ENCODE data around the gene GRB7.
A peak's percentile ranks its signal among the peaks of the same experiment; 100 is the strongest.
"Not testable (repeated sequence)": the region's sequence is repeated elsewhere in the genome, so short reads cannot be mapped to it uniquely, and the experiment has no call there.

Gene GRB7

GRCh38 chr17:39753514-39754160 lies 15.9 kb downstream of the GRB7 start:
- DNase-seq = no peak

- peak; percentile 98 for DNase-seq
These were observed 16.6 kb downstream of the GRB7 start for GRCh38 chr17:39754161-39754957.

- DNase-seq = peak; percentile 46
These were observed 17.3 kb downstream of the GRB7 start for GRCh38 chr17:39754958-39755553.

GRCh38 chr17:39755554-39756379 lies 18.0 kb downstream of the GRB7 start:
- DNase-seq = no peak

GRCh38 chr17:39756380-39757079 lies 18.8 kb downstream of the GRB7 start:
- DNase-seq = no peak

- DNase-seq = no peak
These were observed 19.5 kb downstream of the GRB7 start for GRCh38 chr17:39757176-39757662.

GRCh38 chr17:39757931-39758873 lies 20.5 kb downstream of the GRB7 start:
- DNase-seq = no peak

- DNase-seq = no peak
These were observed 21.5 kb downstream of the GRB7 start for GRCh38 chr17:39759204-39759603.

- no peak for DNase-seq
These were observed 24.2 kb downstream of the GRB7 start for GRCh38 chr17:39761861-39762496.

GRCh38 chr17:39763051-39763820 lies 25.5 kb downstream of the GRB7 start:
- no peak for DNase-seq

- not testable (repeated sequence) for DNase-seq
These were observed 26.4 kb downstream of the GRB7 start for GRCh38 chr17:39764171-39764570.

- DNase-seq = no peak
These were observed 27.4 kb downstream of the GRB7 start for GRCh38 chr17:39765175-39765574.

GRCh38 chr17:39765766-39766165 lies 28.0 kb downstream of the GRB7 start:
- DNase-seq = no peak

- DNase-seq = no peak
These were observed 29.4 kb downstream of the GRB7 start for GRCh38 chr17:39767147-39767546.

- no peak for DNase-seq
These were observed 32.3 kb downstream of the GRB7 start for GRCh38 chr17:39769974-39770587.

GRCh38 chr17:39772415-39772814 lies 34.7 kb downstream of the GRB7 start:
- DNase-seq = no peak

GRCh38 chr17:39772987-39773934 lies 35.5 kb downstream of the GRB7 start:
- DNase-seq = no peak

- DNase-seq = no peak
These were observed 36.3 kb downstream of the GRB7 start for GRCh38 chr17:39774047-39774446.
